Fibroblast of peridontal ligament (primary cell): Measurements from ENCODE around the gene TENM4.
"Not testable (repeated sequence)": the region's sequence is repeated elsewhere in the genome, so short reads cannot be mapped to it uniquely, and the experiment has no call there.

Experiments used
- DNase-seq: peaks from one replicate; pipeline ENCODE4 v3.0.0-alpha.2; 2010; ENCODE audit errors: extremely low read depth

TENM4 gene

DNA sequence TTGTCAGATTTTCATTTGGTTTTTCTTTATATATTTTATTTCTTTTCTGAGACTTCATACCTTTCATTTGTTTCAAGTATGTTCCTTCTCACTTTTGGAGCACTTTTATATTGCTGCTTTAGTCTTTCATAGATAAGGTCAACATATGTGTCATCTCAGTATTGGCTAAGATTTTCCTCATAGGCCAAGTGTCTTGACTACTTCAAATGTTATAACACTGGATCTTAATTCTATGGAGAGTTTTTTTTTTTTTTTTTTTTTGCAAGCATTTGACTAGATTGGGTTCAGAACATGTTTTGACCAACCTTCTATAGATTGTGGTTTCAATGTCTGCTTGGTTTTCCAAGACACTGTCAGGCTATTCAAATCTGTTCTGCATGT lies 797.2 kb downstream of the TENM4 start:
- DNase-seq, result no peak

DNA sequence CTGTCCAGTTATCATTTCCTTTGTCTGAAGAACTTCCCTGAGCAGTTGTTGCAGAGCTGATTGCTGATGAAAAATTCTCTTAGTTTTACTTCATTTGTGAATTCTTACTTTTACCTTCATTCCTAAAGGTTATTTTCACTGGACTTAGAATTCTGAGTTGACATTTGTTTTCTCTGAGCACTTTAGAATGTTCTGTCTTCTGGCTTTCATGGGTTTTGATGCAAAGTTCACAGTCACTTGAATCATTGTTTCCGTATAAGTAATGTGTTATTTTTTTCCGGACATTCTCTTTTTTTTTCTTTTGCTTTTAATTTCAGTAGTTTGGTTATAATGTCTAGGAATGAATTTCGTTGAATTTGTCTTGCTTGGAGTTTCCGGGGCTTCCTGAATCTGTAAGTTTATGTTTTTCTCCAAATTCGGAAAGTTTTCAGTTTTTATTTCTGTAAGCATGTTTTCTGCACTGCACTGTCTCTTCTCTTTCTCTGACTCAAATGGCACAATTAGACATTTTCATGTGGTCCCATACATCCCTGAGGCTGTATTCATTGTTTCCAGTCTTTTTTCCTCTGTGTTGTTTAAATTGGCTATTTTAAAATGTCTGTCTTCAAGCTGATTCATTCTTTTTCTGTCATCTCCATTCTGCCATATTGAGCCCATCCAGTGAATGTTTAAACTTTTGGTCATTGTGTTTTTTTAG lies 797.7 kb downstream of the TENM4 start:
- DNase-seq, result no peak

DNA sequence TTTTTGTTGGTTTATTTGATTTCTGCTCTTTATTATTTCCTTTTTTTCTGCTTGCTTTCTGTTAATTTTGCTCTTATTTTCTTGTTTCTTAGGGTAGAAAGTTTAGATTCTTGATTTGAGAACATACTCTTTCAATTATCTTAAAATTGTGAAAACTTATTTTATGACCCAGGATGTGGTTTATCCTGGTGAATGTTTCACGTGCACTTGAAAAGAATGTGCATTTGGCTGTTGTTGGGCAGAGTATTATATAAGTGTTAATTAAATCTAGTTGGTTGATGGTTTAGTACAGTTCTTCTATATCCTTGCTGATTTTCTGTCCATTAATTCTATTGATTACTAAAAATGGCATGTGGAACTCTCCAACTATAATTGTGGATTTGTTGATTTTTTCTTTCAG lies 799.3 kb downstream of the TENM4 start:
- DNase-seq, result no peak

DNA sequence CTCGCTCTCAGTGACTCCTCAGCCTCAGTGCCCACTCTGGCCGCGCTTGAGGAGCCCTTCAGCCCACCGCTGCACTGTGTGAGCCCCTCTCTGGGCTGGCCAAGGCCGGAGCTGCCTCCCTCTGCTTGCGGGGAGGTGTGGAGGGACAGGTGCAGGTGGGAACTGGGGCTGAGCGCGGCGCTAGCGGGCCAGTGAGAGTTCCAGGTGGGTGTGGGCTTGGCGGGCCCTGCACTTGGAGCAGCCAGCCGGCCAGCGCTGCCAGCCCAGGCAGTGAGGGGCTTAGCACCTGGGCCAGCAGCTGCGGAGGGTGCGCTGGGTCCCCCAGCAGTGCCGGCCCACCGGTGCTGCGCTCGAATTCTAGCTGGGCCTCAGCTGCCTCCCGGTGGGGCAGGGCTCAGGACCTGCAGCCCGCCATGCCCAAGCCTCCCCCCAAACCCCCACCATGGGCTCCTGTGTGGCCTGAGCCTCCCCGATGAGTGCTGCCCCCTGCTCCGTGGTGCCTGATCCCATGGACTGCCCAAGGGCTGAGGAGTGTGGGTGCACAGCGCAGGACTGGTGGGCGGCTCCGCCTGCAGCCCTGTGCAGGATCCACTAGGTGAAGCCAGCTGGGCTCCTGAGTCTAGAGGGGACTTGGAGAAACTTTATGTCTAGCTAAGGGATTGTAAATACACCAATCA lies 802.0 kb downstream of the TENM4 start:
- no peak for DNase-seq

DNA sequence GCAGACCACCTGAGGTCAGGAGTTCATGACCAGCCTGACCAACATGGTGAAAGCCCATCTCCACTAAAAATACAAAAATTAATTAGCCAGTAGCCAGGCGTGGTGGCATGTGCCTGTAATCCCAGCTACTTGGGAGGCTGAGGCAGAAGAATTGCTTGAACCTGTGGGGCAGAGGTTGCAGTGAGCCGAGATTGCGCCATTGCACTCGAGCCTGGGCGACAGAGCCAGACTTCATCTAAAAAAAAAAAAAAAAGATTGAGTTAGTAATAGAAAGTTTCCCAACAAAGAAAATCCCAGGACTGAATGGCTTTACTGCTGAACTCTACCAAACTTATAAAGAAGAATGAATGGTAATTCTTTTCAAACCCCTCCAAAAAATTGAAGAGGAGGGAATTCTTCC lies 803.3 kb downstream of the TENM4 start:
- not testable (repeated sequence) for DNase-seq

DNA sequence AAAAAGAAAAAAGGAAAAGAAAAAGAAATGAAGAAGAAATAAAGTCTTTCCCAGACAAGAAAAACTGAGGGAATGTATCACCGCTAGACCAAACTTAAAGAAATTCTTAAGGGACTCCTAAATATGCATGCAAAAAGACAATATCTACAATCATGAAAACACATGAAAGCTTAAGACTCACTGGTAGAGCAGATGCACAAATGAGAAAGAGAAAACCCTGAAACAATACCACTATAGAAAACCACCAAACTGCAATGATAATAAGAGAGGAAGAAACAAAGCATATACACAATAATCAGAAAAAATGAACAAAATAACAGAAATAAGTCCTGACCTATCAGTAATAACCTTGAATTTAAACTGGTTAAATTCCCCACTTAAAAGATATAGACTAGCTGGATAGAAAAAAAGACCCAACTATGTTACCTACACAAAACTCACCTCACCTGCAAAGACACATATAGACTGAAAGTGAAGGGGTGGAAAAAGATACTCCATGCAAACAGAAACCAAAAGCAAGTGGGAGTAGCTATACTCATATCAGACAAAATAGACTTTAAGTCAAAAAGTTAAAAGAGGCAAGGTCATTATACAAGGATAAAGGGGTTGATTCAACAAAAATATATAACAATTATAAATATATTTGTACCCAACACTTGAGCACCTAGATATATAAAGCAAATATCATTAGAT lies 804.9 kb downstream of the TENM4 start:
- DNase-seq, result no peak

DNA sequence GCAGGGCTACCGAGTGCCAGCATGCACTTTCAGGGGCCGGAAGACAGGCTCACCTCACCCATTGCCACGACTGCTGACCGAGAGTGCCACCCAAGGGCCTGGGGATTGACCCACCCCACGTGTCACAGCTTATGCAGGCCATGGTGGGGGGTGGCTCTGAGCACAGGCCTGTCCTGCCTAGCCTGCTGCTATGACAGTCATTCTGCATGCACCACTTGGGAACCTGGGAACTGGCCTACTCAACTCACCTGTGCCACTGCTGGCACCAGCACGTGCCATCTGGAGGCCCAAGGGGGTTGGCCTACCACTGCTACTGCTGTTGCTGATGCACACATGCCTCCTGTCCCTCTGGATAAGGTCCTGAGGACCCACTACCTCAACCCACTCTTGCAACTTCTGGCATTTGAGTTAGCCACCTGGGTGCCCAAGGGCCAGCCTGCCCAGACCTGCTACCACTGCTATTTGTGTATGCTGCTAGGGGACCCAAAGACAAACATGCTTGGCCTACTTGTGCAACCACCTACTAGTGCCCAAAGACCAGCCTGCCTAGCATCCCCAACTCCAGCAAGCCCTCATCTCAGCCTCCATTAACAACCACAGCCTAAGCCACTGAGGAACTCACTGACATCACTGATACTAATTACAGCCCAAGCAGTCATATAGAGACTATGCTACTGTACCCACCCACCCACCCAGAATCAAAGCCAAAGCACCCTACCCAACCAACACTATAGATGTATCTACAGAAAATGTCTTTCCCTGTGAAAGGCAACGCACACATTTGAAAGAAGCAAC lies 807.1 kb downstream of the TENM4 start:
- DNase-seq, result no peak

DNA sequence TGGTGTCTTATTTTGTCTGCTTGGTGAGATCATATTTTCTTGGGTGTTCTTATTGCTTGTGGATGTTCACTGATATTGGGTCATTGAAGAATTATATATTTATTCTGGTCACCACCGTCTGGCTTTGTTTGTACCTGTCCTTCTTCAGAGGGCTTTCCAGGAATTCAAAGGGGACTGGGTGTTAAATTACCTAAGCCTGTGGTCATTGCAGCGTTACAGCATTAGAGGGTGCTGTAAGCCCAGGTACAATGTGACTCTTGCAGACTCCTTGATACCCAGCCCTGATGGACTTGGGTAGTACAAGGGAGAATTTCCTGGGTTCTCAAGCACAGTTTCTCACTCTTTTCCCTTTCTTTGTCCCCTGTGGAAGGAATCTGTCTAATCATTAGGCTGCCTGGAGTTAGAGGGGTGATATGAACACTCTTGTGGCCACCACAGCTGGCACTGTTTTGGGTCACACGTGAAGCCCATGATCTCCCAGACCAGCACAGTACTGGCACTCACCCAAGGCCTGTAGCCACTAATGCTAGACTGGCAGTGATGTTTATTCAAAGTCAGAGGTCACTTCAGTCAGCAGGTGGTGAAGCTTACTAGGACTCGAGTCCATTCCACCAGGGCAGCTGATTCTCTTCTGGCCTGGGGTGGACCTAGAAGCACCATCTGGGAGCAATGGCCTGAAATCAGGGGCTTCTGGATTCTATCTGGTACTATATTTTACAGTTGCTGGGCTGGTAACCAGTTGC lies 810.1 kb downstream of the TENM4 start:
- no peak for DNase-seq

DNA sequence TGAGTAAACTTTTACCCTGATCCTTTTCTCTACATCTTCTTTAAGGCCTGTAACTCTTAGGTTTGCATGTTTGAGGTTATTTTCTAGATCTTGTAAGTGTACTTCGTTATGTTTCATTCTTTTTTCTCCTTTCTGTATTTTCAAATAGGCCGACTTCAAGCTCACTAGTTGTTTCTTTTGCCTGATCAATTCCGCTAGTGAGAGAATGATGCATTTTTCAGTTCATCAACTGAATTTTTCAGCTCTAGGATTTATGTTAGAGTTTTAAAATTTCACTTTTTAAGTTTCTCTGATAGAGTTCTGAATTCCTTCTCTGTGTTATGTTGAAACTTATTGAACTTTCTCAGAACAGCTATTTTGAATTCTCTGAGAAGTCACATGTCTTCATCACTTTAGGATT lies 810.7 kb downstream of the TENM4 start:
- no peak for DNase-seq

DNA sequence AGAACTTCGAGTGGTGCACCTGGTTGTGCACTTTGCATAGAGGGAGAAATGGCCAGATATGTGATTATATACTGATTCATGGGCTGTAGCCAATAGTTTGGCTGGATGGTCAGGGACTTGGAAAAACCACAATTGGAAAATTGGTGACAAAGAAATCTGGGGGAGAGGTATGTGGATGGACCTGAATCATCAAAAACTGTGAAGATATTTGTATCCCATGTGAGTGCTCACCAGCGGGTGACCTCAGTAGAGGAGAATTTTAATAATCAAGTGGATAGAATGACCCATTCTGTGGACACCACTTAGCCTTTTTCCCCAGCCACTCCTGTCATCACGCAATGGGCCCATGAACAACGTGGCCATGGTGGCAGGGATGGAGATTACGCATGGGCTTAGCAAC lies 818.2 kb downstream of the TENM4 start:
- DNase-seq, result no peak

DNA sequence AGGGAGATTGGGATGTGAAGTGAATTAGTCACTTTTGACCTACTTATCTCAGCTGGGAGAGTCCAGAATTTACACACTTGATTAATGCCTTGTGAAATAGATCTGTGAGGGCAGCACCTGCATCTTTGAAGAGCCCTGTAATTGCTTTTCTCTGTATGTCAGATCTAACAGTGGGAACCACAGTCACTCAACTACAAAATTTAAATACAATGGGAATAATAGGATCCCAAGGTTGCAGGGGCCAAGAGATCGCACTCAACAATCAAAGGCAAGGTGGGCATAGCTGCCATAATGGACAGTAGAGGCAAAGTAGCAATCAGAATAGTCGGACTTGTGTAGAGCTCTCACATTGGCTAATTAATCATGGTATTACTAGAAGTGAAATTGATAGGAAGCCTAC lies 820.7 kb downstream of the TENM4 start:
- DNase-seq, result no peak

DNA sequence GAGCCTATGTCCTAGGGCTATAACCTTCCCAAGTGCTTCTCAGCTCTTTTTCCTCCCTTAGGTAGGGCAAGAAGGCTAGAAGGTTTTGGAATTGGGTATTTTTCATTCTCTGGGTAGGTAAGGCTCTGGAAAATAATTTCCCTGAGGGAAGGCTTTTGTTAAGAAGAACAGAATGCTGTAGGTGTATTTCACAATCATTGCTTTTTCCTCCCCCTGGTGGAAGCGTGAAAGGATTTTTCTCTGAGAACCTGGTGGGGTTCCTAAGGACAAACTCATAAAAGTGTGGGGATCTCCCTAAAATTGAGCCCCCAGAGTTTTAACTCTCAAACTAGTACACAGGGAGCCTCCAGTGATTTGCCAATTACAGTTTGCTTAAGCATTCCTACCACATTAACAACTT lies 825.1 kb downstream of the TENM4 start:
- DNase-seq, result no peak

DNA sequence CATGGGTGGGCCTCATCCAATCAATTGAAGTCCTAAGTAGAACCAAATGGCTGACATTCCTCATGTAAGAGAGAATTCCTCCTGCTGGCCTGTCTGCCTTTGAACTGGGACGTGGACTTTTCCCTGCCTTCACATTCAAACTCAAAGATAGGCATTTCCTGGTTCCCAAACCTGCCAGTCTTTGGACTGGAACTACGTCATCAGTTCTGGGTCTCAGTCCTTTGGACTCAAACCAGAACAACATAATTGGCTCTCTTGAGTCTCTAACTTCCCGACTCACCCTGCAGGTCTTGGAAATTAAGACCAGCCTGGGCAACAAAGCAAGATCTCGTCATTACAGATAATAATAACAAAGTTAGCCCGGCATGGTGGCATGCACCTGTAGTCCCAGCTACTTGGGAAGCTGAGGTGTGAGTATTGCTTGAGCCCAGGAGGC lies 827.4 kb downstream of the TENM4 start:
- DNase-seq, result no peak

DNA sequence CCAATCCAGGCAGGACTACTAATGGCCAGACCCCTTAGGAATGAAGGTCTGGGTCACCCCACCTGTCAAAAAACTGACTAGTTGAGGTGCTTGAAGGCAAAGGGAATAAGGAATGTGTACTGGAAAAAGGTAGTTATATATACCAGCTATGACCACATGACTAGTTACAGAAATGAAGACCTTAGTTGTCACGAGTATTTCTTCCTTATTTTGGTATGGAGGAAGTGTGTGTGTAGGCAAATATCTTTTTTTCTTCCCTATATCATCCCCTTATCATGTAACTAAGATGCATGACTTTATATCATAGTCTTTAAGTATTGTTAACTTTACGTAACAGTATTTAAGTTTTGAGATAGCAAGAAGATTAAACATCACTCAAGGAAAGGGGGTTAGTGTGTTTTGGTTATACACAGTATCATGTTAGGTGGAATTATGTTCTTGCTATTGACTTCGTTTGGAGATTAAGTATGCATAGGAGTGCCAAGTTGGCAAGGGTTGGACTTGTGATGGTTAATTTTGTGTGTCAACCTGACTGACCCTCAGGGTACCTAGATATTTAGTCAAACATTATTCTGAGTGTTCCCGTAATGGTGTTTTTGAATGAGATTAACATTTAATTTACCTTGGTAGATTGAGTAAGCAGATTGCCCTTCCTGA lies 828.0 kb downstream of the TENM4 start:
- no peak for DNase-seq

DNA sequence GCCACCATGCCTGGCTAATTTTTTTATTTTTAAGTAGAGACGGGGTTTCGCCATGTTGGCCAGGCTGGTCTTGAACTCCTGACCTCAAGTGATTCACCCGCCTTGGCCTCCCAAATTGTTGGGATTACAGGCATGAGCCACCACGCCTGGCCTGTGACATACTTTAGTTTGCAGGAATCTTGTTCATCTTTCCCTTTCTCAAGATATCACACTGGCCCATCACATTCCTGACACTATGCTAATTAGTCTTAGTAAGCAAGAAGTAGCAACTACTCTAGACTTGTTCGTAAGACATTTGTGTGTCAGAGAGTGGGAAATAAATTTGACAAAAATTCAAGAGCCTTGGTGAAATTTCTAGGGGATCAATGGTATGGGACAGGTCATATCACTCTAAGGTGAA lies 831.5 kb downstream of the TENM4 start:
- DNase-seq, result not testable (repeated sequence)

DNA sequence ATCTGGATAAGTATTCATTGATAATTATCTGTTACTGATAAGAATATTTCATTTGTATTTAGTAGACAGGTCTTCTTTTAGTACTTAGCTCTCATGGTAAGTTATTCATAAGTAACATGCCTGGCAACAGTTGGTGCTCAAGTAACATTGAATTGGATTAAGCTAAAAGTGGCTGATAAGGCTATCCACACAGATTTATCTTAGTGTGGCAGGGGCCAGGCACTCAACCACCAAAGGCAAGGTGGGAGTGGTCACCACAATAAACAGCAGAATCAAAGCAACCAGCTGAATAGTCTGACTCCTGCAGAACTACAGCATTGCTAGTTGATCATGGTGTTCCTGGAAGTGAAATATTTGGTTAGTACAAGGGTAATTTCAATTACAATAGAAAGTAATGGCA lies 833.1 kb downstream of the TENM4 start:
- no peak for DNase-seq

DNA sequence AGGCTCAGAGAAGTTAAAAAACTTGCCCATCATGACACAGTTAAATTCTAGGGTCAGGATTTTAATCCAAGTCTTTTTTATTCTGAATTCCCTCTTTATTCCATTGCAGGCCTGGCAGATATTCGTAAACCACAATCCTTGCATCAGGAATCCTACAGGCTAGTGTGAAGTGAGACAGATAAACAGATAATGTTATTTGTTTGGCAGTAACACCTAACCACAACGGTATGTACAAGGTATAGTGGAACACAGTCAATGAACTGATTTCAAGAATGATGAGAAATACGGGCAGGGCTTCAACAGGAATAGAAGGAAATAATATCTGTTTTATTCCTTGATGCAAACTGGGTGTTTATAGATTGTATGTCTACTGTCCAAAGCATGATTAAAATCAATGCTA lies 834.2 kb downstream of the TENM4 start:
- no peak for DNase-seq

DNA sequence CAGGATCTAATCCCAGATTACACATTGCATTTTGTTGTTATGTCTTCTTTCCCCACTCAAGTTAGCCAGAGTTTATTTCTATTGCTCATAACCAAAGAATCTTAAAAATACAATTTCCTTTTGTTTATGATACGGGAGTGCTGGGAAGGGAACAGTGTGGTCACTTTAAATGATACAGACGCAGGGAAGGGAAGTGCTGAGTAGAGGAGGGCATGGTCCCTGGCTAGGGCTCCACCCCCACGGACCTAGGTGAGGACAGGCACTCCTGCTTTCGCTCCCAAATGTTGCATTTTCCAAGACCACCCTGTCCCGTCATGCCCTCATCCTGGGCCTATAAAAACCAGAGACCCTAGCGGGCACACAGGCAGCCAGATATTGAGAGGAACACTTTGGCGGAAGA lies 835.5 kb downstream of the TENM4 start:
- DNase-seq, result peak; percentile 6

DNA sequence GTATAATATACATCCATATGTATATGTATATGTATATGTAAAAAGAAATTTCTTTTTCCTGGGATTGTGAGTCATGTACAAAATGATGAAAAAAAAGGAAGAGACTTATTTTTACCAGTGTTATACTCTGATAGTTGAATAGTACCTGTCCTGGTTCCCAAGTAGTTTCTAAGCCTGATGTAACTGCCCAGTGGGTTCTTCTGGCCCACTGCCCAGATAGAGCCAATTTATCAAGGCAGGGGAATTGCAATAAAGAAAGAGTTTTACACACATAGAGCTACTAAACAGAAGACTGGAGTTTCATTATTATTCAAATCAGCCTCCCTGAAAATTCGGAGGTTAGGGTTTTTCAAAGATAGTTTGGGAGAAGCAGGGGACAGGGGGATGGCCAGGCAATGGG lies 837.0 kb downstream of the TENM4 start:
- DNase-seq, result no peak
